HepG2 (cell line): ENCODE results near the gene PDZD7. TPM values are rescaled to one million over a fixed set of nuclear protein-coding genes. Genes with fewer than 3 reads are reported as not detected.

Experiments used
- E2F2 ChIP-seq: sonication (generic); formaldehyde crosslinking; IDR thresholded peaks from 2 replicates; pipeline ENCODE4 v1.4.0; 2020; ENCODE audit warnings: missing genetic modification reagents, borderline replicate concordance
- KDM6A ChIP-seq: IDR thresholded peaks from 2 replicates; pipeline ENCODE4 v1.6.1; 2016; ENCODE audit warnings: low read depth
- SMYD3 ChIP-seq: sonication (generic); formaldehyde crosslinking; IDR thresholded peaks from 2 replicates; pipeline ENCODE4 v1.8.1; 2023; ENCODE audit warnings: mild to moderate bottlenecking, missing genetic modification reagents
- SP1 ChIP-seq, 2 experiments: fragments of 450-650 bp in 1 of 2; sonication (generic) in 1 of 2; formaldehyde crosslinking in 1 of 2; IDR thresholded peaks; 2 replicates each; pipeline versions ENCODE4 v1.4.0 to v1.6.1; 2016 to 2020; ENCODE audit warnings: missing genetic modification reagents in 1 of 2
- XBP1 ChIP-seq: sonication (generic); formaldehyde crosslinking; IDR thresholded peaks from 2 replicates; pipeline ENCODE4 v1.5.0; 2020; ENCODE audit warnings: missing genetic modification reagents
- YY1 ChIP-seq: IDR thresholded peaks from 2 replicates; pipeline ENCODE4 v1.6.1; 2011; ENCODE audit warnings: low read length, low read depth, moderate library complexity, mild to moderate bottlenecking; ENCODE audit not compliant: insufficient read depth, insufficient replicate concordance
- ZNF260 ChIP-seq: sonication (generic); formaldehyde crosslinking; IDR thresholded peaks from 2 replicates; pipeline ENCODE4 v1.4.0; 2020; ENCODE audit warnings: missing genetic modification reagents, low read depth, mild to moderate bottlenecking, borderline replicate concordance
- ZNF275 ChIP-seq: sonication (generic); formaldehyde crosslinking; IDR thresholded peaks from 2 replicates; pipeline ENCODE4 v1.8.0; 2022; ENCODE audit warnings: missing genetic modification reagents, mild to moderate bottlenecking, inconsistent platforms, borderline replicate concordance
- ZNF34 ChIP-seq: sonication (generic); formaldehyde crosslinking; IDR thresholded peaks from 2 replicates; pipeline ENCODE4 v1.4.0; 2020; ENCODE audit warnings: mild to moderate bottlenecking, missing genetic modification reagents, borderline replicate concordance
- ZNF407 ChIP-seq: sonication (generic); formaldehyde crosslinking; IDR thresholded peaks from one replicate; pipeline ENCODE4 v1.5.1; 2020; ENCODE audit warnings: mild to moderate bottlenecking, missing genetic modification reagents; ENCODE audit errors: not compliant biosample characterization
- ZNF747 ChIP-seq: sonication (generic); formaldehyde crosslinking; IDR thresholded peaks from 2 replicates; pipeline ENCODE4 v1.8.1; 2023; ENCODE audit warnings: missing genetic modification reagents, mild to moderate bottlenecking, borderline replicate concordance
- ZNF766 ChIP-seq: sonication (generic); formaldehyde crosslinking; IDR thresholded peaks from 2 replicates; pipeline ENCODE4 v1.5.0; 2020; ENCODE audit warnings: missing genetic modification reagents, borderline replicate concordance
- ZSCAN21 ChIP-seq: sonication (generic); formaldehyde crosslinking; IDR thresholded peaks from 2 replicates; pipeline ENCODE4 v1.8.0; 2022; ENCODE audit warnings: mild to moderate bottlenecking, missing genetic modification reagents, moderate library complexity, borderline replicate concordance
- polyA plus RNA-seq, 8 experiments: library from polyadenylated mRNA; depleted of rRNA in 3 of 8; stranded (reverse) in 7 of 8; unstranded in 1 of 8; fragments of >200 nt; fragmentation: Illumina TruSeq in 4 of 8; extraction: Trizol in 4 of 8; gene quantifications; 2 replicates each; pipeline versions ENCODE4 v1.2.1 to v1.2.3, GENCODE V29; 2011 to 2016; ENCODE audit warnings: low read depth in 4 of 8, missing spikeins in 1 of 8, mixed read lengths in 1 of 8; ENCODE audit not compliant: insufficient read depth in 1 of 8
- total RNA-seq, 5 experiments: library from RNA; depleted of rRNA; stranded (reverse); fragments of >200 nt; fragmentation: Illumina TruSeq; extraction: Trizol; gene quantifications; 2 replicates each; pipeline ENCODE4 v1.2.3, GENCODE V29; 2016; ENCODE audit warnings: low read depth in 1 of 5

Gene PDZD7
- total and polyA plus RNA-seq, 2 of the 13 experiments (the other 11 are each of a cell fraction or from before 2014, with no cell fraction given) = 0.58 to 0.73 TPM

GRCh38 chr10:100969187-100970075, 61.5 kb downstream of the PDZD7 start, which contains the start of gene SEMA4G (continued):
- TF ChIP-seq ZNF407 = peak; percentile 48
- no peak for TF ChIP-seq E2F2 (CRISPR knock-in tag)
- TF ChIP-seq ZNF747 (CRISPR knock-in tag) = peak; percentile 60
- no peak for TF ChIP-seq XBP1 (CRISPR knock-in tag)
- no peak for TF ChIP-seq KDM6A (CRISPR knock-in tag)
- TF ChIP-seq ZNF260 (CRISPR knock-in tag) = no peak
- no peak for TF ChIP-seq SMYD3 (CRISPR knock-in tag)
- peak; percentile 22 for TF ChIP-seq YY1
- TF ChIP-seq ZNF275 (CRISPR knock-in tag) = 0 out of 2 replicates have a peak, but pooled peaks have one; percentile 39
- no peak for TF ChIP-seq SP1 (IDR thresholded peaks at IDR 0.05)
- TF ChIP-seq SP1 (CRISPR knock-in tag; IDR thresholded peaks at IDR 0.05) = peak; percentile 1; the same call in 1 of the 2 replicates
- 0 out of 2 replicates have a peak, but pooled peaks have one; percentile 34 for TF ChIP-seq ZNF34 (CRISPR knock-in tag)
- no peak for TF ChIP-seq ZNF766 (CRISPR knock-in tag)
- no peak; the same call in 1 of the 2 replicates for TF ChIP-seq ZSCAN21
